Activated CD4-positive, alpha-beta T cell treated with anti-CD3 and anti-CD28 coated beads, Interleukin-10, Interleukin-2, amounts not matched to agents 100 ng/mL and 50 ng/mL, durations not matched to agents 16 hours and 8 hours (primary cell): ENCODE measurements around the gene GATAD2B.
"Not testable (repeated sequence)": the region's sequence is repeated elsewhere in the genome, so short reads cannot be mapped to it uniquely, and the experiment has no call there.

Experiments used
- DNase-seq: peaks from one replicate; pipeline ENCODE4 v3.0.0-alpha.2; 2020

Gene GATAD2B

GRCh38 chr1:153929426-153929825, 6.7 kb upstream of the GATAD2B start:
- no peak for DNase-seq

- no peak for DNase-seq
Observed at GRCh38 chr1:153928791-153929341, 6.1 kb upstream of the GATAD2B start.

DNA sequence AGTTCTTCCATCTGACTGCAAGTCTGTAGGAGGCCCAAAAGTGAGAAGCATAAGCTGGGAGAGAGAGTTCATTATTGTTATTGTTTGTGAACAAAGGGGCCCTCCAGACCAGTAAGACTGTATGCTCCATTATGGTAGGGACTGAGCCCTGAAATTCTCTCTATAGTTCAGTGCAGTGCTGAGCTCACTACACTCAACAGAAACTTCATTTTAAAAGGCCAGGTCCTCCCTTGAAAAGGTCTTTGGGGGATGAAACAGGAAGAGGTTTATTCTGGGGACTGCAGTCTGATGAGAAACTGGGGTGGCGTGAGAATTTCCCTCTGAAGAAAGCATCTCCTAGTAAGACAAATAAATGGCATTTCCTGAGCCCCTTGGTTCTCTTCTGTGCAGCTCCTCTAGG, 5.5 kb upstream of the GATAD2B start:
- no peak for DNase-seq

DNA sequence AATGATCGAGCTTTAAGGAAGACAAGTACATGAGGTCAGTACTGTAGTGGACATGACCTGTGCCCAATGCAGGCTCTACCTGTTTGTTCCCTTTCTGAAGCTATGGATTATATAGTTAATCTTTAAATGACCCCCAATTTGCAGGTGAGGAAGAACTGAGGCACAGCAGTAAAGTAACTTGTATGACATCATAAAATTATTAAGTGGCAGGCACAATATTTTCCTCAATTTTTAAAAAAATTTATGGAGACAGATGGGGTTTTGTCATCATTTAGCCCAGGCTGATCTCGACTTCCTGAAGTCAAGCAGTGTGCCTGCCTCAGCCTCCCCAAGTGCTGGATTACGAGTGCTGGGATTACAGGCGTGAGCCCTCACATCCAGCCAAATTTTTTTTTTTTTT, 3.6 kb upstream of the GATAD2B start:
- no peak for DNase-seq

- DNase-seq = peak; percentile 87
Observed at GRCh38 chr1:153922076-153922971, 448 bp downstream of the GATAD2B start.

DNA sequence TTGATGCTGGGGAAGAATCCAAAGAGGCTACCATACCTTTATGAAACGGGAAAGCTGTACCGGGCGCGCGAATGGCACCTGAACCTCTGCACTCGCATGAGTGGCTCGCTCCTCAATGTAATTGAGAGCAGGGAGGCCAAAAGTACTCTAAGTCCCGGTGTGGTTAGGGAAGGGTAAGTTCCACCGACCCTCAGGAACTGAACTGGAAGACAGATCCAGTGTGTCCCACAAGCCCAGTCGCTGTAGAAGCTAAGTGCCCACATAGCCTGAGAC, 1.0 kb downstream of the GATAD2B start:
- peak; percentile 21 for DNase-seq

GRCh38 chr1:153921080-153921802, 1.5 kb downstream of the GATAD2B start:
- DNase-seq = no peak

DNA sequence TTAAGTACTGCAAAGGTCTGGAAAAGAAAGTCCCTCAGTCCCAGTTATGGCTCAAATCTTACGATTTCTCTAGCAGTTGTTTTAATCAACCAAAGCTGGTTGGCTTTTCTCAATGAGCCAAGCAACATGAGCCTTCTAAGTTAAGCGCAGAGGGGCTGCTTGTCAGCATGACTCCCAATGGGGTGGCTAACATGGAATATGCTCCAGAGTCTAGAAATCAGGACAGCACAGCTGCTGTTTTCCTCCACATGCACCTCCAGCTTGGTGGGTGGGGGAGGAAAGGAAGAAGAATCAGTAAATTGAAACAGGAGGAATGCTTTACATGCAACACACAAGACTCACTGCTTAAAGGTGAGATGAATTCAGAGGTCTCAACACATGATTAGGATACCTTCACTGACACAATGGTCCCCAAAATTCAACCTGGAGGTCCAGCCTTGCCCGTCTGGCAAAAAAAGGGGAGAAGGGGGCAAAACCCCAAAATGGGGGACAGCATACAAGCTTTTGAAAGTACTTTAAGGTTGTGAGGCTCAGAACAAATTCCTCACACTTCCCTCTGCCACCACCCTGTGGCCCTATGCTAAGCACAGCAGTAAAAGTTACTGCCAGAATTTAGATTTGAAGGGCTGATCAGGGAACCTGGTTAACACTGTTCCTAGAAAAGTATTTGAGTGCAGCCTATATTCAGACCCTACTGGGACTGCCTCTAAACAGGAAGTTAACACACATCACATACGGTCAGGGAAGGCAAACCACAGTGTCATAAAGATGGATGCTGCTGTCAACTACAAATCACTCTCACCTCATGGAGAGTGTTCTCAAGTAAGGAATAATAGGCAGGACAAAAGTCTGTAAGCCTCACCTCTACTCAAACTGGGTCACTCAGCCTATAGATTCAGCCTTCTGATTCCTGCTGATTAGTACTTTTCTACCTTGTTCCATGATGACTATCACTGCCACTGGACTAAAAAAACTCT, 2.6 kb downstream of the GATAD2B start:
- peak; percentile 62 for DNase-seq

DNA sequence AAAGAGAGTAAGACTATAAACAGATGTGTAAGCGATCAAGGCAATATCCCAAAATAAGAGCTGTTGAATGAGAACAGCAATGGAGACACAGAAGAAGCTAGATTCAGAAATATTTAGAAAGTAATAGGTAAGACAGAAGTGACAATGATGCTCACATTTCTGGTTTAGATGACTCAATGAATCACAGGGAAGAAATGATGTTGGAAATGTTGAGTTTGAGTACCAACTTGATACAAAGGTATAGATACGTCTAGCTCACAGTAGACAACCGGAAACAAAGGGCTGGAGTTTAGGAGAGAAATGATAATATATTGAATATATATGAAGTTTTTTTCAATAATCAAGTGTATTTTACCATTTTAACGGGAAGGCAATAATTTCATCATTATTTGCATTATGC, 6.5 kb downstream of the GATAD2B start:
- DNase-seq = no peak

DNA sequence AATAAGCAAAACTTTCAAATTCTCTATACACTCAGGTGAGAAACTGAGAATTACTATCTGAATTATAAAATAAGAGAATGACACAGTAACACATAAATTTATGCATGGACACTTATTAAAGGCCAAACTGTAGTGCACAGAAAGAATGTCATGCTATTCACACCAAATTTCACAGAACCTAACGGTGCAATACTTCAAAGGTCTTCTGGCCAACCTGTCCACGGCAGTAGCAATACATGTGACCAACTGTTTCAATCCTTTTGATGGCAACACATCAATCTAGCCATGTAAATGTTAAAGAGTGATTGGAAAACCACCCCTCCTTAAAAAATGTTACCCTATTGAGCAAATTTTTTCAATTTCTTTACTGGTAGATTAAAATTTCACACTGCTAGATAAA, 10.4 kb downstream of the GATAD2B start:
- DNase-seq = no peak

DNA sequence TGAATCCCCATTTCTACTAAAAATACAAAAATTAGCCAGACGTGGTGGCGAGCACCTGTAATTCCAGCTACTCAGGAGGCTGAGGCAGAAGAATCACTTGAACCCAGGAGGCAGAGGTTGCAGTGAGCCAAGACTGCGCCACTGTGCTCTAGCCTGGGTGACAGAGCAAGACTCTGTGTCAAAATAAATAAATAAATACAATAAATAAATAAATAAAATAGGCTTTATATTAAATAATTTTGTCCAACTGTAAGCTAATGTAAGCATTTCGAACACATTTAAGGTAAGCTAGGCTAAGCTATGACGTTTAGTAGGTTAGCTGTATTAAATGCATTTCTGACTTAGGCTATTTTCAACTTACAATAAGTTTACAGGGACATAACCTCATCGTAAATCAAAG, 12.2 kb downstream of the GATAD2B start:
- not testable (repeated sequence) for DNase-seq

DNA sequence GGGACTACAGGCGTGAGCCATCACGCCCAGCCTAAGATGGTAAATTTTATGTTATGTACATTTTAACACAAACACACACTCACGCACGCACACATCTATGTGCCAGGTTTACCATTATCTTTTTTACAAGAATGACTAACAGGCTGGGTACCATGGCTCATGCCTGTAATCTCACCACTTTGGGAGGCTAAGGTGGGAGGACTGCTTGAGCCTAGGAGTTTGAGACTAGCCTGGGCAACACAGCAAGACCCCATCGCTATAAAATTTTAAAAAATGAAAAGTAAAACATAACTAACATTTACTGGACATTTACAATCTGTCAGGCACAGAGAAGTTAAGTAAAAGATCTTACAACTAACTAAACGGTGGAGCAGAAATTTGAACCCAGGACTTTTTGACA, 14.7 kb downstream of the GATAD2B start:
- no peak for DNase-seq

GRCh38 chr1:153907134-153907533, 15.6 kb downstream of the GATAD2B start:
- DNase-seq = no peak

DNA sequence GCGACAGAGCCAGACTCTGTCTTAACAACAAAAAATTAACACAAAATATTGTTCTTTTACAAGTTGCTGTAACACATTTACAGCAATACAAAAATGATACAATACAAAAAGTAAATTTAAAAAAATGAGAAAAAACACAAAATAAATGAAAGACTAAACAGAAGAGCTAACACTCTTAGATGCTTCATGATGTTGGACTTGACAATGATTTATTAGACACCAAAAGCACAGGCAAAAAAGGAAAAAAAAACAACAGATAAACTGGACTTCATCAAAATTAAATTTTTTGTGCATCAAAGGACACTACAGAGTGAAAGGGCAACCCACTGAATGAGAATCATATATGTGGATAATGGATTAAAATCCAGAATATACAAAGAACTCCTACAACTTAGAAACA, 16.4 kb downstream of the GATAD2B start:
- DNase-seq = no peak

- DNase-seq = not testable (repeated sequence)
Observed at GRCh38 chr1:153905908-153906307, 16.9 kb downstream of the GATAD2B start.

GRCh38 chr1:153903841-153904455, 18.8 kb downstream of the GATAD2B start:
- DNase-seq = no peak

DNA sequence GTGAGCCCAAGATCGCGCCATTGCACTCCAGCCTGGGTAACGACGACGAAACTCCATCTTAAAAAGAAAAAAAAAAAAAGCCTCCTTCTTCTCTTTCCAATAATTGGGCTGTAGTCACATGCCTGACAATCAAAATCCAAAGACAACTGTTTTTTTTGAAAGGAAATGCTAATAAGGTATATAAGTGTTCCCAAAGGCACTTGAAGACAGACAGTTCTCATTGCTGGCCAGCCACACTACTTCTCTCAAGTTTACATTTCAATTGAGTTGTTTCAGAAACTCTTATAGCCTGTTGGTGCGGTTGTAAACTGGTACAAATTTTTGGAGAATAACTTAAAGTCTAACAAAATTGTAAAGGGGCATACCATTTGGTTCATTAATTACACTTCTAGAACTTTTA, 23.3 kb downstream of the GATAD2B start:
- no peak for DNase-seq

GRCh38 chr1:153895866-153896265, 26.9 kb downstream of the GATAD2B start:
- DNase-seq = not testable (repeated sequence)

- not testable (repeated sequence) for DNase-seq
Observed at GRCh38 chr1:153891042-153891441, 31.7 kb downstream of the GATAD2B start.

GRCh38 chr1:153888533-153888932, 34.2 kb downstream of the GATAD2B start:
- peak; percentile 4 for DNase-seq

GRCh38 chr1:153886127-153886526, 36.6 kb downstream of the GATAD2B start:
- no peak for DNase-seq

GRCh38 chr1:153883223-153883622, 39.5 kb downstream of the GATAD2B start:
- no peak for DNase-seq
